ENCODE results near the gene RNPEP.

GRCh38 chr1:202012544-202013478, 30.4 kb downstream of the RNPEP start:
- TF ChIP-seq SIN3A (IDR thresholded peaks at IDR 0.05; ENCODE audit: borderline replicate concordance, low read depth, low read length) (no peak), CHD2 (IDR thresholded peaks at IDR 0.05; ENCODE audit: low read length, partially characterized antibody) (no peak), CTCF (IDR thresholded peaks at IDR 0.05) (no peak), POLR2AphosphoS5 (IDR thresholded peaks at IDR 0.05; ENCODE audit: low read depth, low read length) (no peak), RXRA (IDR thresholded peaks at IDR 0.05; ENCODE audit: borderline replicate concordance, low read depth) (no peak), EZH2phosphoT487 (IDR thresholded peaks at IDR 0.05; ENCODE audit: borderline replicate concordance, low read depth) (no peak), FOXJ3 (CRISPR knock-in tag; IDR thresholded peaks at IDR 0.05) (no peak), REST (IDR thresholded peaks at IDR 0.05; ENCODE audit: low read depth, low read length) (no peak), EP300 (IDR thresholded peaks at IDR 0.05; ENCODE audit: borderline replicate concordance in 1 of 2, low read depth in 1 of 2, low read length in 1 of 2) (no peak), TEAD4 (IDR thresholded peaks at IDR 0.05; ENCODE audit: borderline replicate concordance, insufficient read depth) (no peak), TAF1 (IDR thresholded peaks at IDR 0.05; ENCODE audit: borderline replicate concordance, low read depth, low read length) (no peak), MAX (IDR thresholded peaks at IDR 0.05; ENCODE audit: low read depth) (no peak), SMC3 (IDR thresholded peaks at IDR 0.05; ENCODE audit: low read depth, low read length) (no peak)
- TF ChIP-seq, protein P1, sequence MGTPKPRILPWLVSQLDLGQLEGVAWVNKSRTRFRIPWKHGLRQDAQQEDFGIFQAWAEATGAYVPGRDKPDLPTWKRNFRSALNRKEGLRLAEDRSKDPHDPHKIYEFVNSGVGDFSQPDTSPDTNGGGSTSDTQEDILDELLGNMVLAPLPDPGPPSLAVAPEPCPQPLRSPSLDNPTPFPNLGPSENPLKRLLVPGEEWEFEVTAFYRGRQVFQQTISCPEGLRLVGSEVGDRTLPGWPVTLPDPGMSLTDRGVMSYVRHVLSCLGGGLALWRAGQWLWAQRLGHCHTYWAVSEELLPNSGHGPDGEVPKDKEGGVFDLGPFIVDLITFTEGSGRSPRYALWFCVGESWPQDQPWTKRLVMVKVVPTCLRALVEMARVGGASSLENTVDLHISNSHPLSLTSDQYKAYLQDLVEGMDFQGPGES (IDR thresholded peaks at IDR 0.05; ENCODE audit: low read depth, low read length): no peak

Data from SK-N-SH (cell line).